ENCODE results near the gene DCLK1. TPM values are rescaled to one million over a fixed set of nuclear protein-coding genes. Genes with fewer than 3 reads are reported as not detected.

The DCLK1 gene
- total RNA-seq, 1 experiment from 2014 or later: 1.4 TPM

DNA sequence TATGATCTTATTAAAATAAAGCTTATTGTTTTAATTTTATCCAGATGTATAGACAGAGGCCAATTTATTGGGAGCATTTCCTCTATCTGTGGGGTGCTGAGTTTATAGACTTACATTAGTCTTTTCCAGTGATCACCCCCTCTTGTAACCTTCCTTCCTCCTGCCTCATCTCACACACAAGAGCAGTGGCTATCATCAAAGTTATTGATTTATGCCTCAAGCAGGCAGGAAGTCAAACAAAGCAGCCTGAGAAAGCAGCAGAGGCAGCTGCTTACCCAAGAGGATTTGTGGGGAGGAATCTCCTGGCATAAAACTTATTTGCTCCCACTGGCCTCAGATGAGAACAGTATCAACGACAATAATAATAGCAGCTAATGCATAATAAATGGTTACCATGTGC is 26.3 kb upstream of the DCLK1 start:
- H3K4me2 ChIP-seq: peak overlapping the region; percentile 68
- no peaks in the 10 kb centered on the region for H3K27me3 ChIP-seq (ENCODE audit: insufficient read depth, low read depth)
- peak in 1 of 2 experiments; percentile 41 for DNase-seq
- TF ChIP-seq EZH2 (IDR thresholded peaks at IDR 0.05; ENCODE audit: low read depth): no peak
- no peaks in the 10 kb centered on the region for H3K36me3 ChIP-seq (ENCODE audit: low read depth)
- no peaks in the 10 kb centered on the region for H4K20me1 ChIP-seq (ENCODE audit: insufficient read depth)
- H3K9me3 ChIP-seq (ENCODE audit: insufficient read depth, low read depth): no peaks in the 10 kb centered on the region
- H3K4me1 ChIP-seq (replicated peaks; ENCODE audit: insufficient read depth): peaks cover 22% of the 10 kb centered on the region
- H3K79me2 ChIP-seq (ENCODE audit: low read depth): no peaks in the 10 kb centered on the region
- H3K4me3 ChIP-seq: no peak overlapping the region
- ChIA-PET CTCF (interaction anchor here (0.6 kb wide), 1 partner anchor 74 kb away, joined by 3 read pairs; no protein-coding TSS in a partner anchor), POLR2A (ENCODE audit: unreplicated experiment) (interaction anchor here (0.6 kb wide), 1 partner anchor 180 kb away, joined by 4 read pairs; no protein-coding TSS in a partner anchor)
- no TSS peak for BruUV-seq (replicated peaks)
- H3K9me2 ChIP-seq (ENCODE audit: insufficient read depth): no peaks in the 10 kb centered on the region
- peaks cover 8% of the 10 kb centered on the region; the same call in 1 of the 2 replicates for H3F3A ChIP-seq (ENCODE audit: insufficient read depth, low read depth)
- H2AFZ ChIP-seq: no peak overlapping the region
- intact Hi-C loops (cut with micrococcal nuclease; ENCODE audit: unreplicated experiment): no loop called here
- H3K27ac ChIP-seq: no peak overlapping the region; the same call in 1 of the 2 replicates

DNA sequence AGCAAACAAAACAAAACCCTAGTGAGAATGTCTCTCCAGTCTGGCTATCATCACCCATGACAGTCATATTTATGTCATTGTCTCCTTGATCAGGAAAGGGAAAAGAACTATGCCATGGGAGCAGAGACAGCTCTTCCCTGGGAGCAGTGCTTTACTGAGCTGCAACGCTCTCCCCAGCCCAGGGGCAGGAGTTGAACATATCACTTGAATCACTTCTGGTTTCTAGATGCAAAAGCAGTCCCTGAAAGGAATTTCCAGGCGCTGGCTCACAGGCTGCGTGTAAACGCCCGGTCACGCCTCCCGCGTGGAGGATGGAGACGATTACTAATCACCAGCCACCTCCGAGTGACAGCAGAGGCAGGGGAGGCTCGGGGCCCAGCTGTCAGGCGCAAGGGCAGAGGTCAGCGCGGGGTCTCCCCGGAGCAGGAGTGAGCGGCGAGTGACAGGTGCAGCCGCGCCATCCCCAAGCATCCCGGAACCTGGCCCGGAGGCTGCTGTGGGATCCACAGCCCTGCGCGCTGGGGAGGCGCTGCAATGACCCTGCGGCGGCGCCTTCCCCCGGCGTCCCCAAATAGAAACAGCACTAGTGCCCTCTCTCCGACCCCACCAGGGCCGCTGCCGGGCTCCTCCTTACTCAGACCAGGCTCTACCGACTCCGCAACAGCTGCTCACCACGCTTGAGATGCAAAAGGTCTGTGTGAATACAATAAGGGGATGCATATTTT is 23.5 kb upstream of the DCLK1 start:
- BruUV-seq (replicated peaks): no TSS peak

DNA sequence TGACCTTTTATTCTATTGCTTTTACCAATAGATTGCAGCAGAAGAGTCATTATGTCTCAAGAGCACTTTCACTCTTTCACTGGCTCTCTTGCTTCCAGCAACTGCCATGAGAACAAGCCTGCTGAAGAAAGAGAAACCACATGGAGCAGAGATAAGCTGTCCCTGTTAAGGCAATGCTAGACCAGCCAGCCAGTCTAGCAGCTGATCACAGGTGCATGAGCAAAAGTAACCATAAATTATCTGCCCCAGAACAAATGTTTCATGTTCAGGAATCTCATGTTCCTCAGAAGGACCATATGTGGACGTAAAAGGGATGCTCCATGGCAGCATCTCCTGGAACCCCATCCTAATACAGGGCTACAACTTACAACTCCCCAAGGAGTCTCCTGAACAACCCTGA is 20.4 kb upstream of the DCLK1 start:
- Histone ChIP-seq H3K27ac (no peak overlapping the region), H3K4me2 (no peak overlapping the region), H3K36me3 (ENCODE audit: low read depth) (no peaks in the 10 kb centered on the region), H3K79me2 (ENCODE audit: low read depth) (no peaks in the 10 kb centered on the region), H4K20me1 (ENCODE audit: insufficient read depth) (no peaks in the 10 kb centered on the region), H3K27me3 (ENCODE audit: insufficient read depth, low read depth) (no peaks in the 10 kb centered on the region), H3K9me3 (ENCODE audit: insufficient read depth, low read depth) (0 out of 2 replicates have a peak, but pooled peaks cover 5% of the 10 kb centered on the region), H3K4me3 (no peak overlapping the region), H2AFZ (no peak overlapping the region), H3K4me1 (replicated peaks; ENCODE audit: insufficient read depth) (no peaks in the 10 kb centered on the region; the same call in 1 of the 2 replicates), H3K9me2 (ENCODE audit: insufficient read depth) (no peaks in the 10 kb centered on the region), H3F3A (ENCODE audit: insufficient read depth, low read depth) (no peaks in the 10 kb centered on the region)
- TF ChIP-seq EZH2 (IDR thresholded peaks at IDR 0.05; ENCODE audit: low read depth): no peak
- TF ChIP-seq, protein P1, sequence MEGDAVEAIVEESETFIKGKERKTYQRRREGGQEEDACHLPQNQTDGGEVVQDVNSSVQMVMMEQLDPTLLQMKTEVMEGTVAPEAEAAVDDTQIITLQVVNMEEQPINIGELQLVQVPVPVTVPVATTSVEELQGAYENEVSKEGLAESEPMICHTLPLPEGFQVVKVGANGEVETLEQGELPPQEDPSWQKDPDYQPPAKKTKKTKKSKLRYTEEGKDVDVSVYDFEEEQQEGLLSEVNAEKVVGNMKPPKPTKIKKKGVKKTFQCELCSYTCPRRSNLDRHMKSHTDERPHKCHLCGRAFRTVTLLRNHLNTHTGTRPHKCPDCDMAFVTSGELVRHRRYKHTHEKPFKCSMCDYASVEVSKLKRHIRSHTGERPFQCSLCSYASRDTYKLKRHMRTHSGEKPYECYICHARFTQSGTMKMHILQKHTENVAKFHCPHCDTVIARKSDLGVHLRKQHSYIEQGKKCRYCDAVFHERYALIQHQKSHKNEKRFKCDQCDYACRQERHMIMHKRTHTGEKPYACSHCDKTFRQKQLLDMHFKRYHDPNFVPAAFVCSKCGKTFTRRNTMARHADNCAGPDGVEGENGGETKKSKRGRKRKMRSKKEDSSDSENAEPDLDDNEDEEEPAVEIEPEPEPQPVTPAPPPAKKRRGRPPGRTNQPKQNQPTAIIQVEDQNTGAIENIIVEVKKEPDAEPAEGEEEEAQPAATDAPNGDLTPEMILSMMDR (conservative IDR thresholded peaks at IDR 0.05): no peak
- DNase-seq: no peak
- intact Hi-C loops (cut with micrococcal nuclease; ENCODE audit: unreplicated experiment): no loop called here
- ChIA-PET POLR2A (ENCODE audit: unreplicated experiment) (no interaction called here), CTCF (no interaction called here)
- no TSS peak for BruUV-seq (replicated peaks)

More for the DNA sequence above, 23.5 kb upstream of the DCLK1 start:
- CTCF ChIA-PET: no interaction called here
- intact Hi-C loops (cut with micrococcal nuclease; ENCODE audit: unreplicated experiment): no loop called here
- H2AFZ ChIP-seq: no peak overlapping the region
- H3K27ac ChIP-seq: no peak overlapping the region
- TF ChIP-seq, protein P1 (conservative IDR thresholded peaks at IDR 0.05): no peak
- TF ChIP-seq EZH2 (IDR thresholded peaks at IDR 0.05; ENCODE audit: low read depth): no peak
- peaks cover 8% of the 10 kb centered on the region; the same call in 1 of the 2 replicates for H3F3A ChIP-seq (ENCODE audit: insufficient read depth, low read depth)
- H3K36me3 ChIP-seq (ENCODE audit: low read depth): no peaks in the 10 kb centered on the region
- DNase-seq: no peak
- no peak overlapping the region for H3K4me2 ChIP-seq
- H3K9me3 ChIP-seq (ENCODE audit: insufficient read depth, low read depth): 0 out of 2 replicates have a peak, but pooled peaks cover 5% of the 10 kb centered on the region
- no peaks in the 10 kb centered on the region for H3K79me2 ChIP-seq (ENCODE audit: low read depth)
- no peaks in the 10 kb centered on the region for H3K27me3 ChIP-seq (ENCODE audit: insufficient read depth, low read depth)
- no peaks in the 10 kb centered on the region for H3K9me2 ChIP-seq (ENCODE audit: insufficient read depth)
- POLR2A ChIA-PET (ENCODE audit: unreplicated experiment): no interaction called here
- no peaks in the 10 kb centered on the region for H4K20me1 ChIP-seq (ENCODE audit: insufficient read depth)
- H3K4me3 ChIP-seq: no peak overlapping the region
- H3K4me1 ChIP-seq (replicated peaks; ENCODE audit: insufficient read depth): peaks cover 22% of the 10 kb centered on the region
